22Rv1 (cell line): ENCODE results near the gene LRRD1.

Source experiments
- ZFX ChIP-seq: fragments of 450-650 bp; IDR thresholded peaks from 2 replicates; pipeline ENCODE4 v1.6.1; 2017; ENCODE audit warnings: antibody characterized with exemption, borderline replicate concordance
- TF ChIP-seq, protein P1 (sequence below): fragments of 450-650 bp; IDR thresholded peaks from 2 replicates; pipeline ENCODE4 v1.5.1; 2017; ENCODE audit warnings: mild to moderate bottlenecking

DNA sequence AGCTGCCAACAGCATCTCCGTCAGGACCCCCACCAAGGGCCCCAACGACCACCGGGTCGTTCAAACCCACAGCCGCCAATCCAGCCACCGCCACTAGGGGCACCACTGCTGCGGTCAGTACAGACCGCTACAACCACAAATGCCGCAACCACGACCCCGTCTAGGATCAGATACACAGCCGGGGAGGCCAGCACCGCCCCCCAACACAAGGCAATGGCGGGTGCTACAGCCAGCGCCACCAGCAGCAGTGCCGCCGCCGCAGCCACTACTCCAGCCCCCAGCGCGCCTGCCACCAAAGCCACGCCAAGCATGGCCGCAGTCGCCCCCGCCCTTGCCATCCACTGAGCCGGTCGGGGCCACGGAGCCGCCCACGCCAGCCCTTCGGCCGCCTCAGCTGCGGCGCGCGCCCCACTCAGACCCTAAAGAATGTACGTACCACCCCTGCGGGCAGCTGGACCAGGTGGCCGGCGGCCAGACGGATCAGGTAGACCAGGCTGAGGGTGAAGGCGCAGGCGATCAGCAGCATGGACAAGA is 45.1 kb downstream of the LRRD1 start:
- TF ChIP-seq, protein P1, sequence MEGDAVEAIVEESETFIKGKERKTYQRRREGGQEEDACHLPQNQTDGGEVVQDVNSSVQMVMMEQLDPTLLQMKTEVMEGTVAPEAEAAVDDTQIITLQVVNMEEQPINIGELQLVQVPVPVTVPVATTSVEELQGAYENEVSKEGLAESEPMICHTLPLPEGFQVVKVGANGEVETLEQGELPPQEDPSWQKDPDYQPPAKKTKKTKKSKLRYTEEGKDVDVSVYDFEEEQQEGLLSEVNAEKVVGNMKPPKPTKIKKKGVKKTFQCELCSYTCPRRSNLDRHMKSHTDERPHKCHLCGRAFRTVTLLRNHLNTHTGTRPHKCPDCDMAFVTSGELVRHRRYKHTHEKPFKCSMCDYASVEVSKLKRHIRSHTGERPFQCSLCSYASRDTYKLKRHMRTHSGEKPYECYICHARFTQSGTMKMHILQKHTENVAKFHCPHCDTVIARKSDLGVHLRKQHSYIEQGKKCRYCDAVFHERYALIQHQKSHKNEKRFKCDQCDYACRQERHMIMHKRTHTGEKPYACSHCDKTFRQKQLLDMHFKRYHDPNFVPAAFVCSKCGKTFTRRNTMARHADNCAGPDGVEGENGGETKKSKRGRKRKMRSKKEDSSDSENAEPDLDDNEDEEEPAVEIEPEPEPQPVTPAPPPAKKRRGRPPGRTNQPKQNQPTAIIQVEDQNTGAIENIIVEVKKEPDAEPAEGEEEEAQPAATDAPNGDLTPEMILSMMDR, result peak; percentile 99
- TF ChIP-seq ZFX, result no peak
